ENCODE measurements around the gene BCL2L11. TPM values are rescaled to one million over a fixed set of nuclear protein-coding genes. Genes with fewer than 3 reads are reported as not detected.

Gene BCL2L11
- polyA plus RNA-seq, 1 experiment, result 4.2 TPM

- Histone ChIP-seq H3K9me3 (ENCODE audit: control insufficient read depth, insufficient read depth, low read length) (peaks cover 16% of the 10 kb centered on the region), H3K27me3 (ENCODE audit: control insufficient read depth, insufficient read depth, low read length) (peaks cover 19% of the 10 kb centered on the region), H3K27ac (ENCODE audit: low read depth, low read length) (peak overlapping the region; percentile 52), H3K4me3 (ENCODE audit: low read depth, low read length) (peak overlapping the region; percentile 89)
- ChIA-PET CTCF (interaction anchor here (0.8 to 1.1 kb wide), 2 partner anchors 556 to 577 kb away, joined by 3 read pairs; no protein-coding TSS in a partner anchor), POLR2A (interaction anchor here (0.5 to 0.9 kb wide), 2 partner anchors 508 to 578 kb away, joined by 4 read pairs; no protein-coding TSS in a partner anchor)
- no peak for DNase-seq (ENCODE audit: low read depth, low spot score)
- TF ChIP-seq CTCF (IDR thresholded peaks at IDR 0.05; ENCODE audit: low read depth, low read length), result no peak
Measured at GRCh38 chr2:111121028-111121827, 514 bp downstream of the BCL2L11 start.

GRCh38 chr2:111121828-111122630 is 1.3 kb downstream of the BCL2L11 start:
- Histone ChIP-seq H3K27me3 (ENCODE audit: control insufficient read depth, insufficient read depth, low read length) (peaks cover 19% of the 10 kb centered on the region), H3K9me3 (ENCODE audit: control insufficient read depth, insufficient read depth, low read length) (peaks cover 16% of the 10 kb centered on the region), H3K27ac (ENCODE audit: low read depth, low read length) (peak overlapping the region; percentile 22), H3K4me3 (ENCODE audit: low read depth, low read length) (peak overlapping the region; percentile 90)
- ChIA-PET CTCF (no interaction called here), POLR2A (interaction anchor here (0.5 kb wide), 1 partner anchor 508 kb away, joined by 4 read pairs; no protein-coding TSS in a partner anchor)
- DNase-seq (ENCODE audit: low read depth, low spot score), result peak; percentile 55
- no peak for TF ChIP-seq CTCF (IDR thresholded peaks at IDR 0.05; ENCODE audit: low read depth, low read length)

GRCh38 chr2:111122631-111123421 is 2.1 kb downstream of the BCL2L11 start:
- CTCF ChIA-PET, result no interaction called here
- H3K4me3 ChIP-seq (ENCODE audit: low read depth, low read length), result peak overlapping the region; percentile 90
- POLR2A ChIA-PET, result no interaction called here

GRCh38 chr2:111123751-111124150 is 3.0 kb downstream of the BCL2L11 start:
- peaks cover 15% of the 10 kb centered on the region for H3K27me3 ChIP-seq (ENCODE audit: control insufficient read depth, insufficient read depth, low read length)
- H3K27ac ChIP-seq (ENCODE audit: low read depth, low read length), result no peak overlapping the region
- no peak overlapping the region; the same call in 1 of the 2 replicates for H3K4me3 ChIP-seq (ENCODE audit: low read depth, low read length)
- DNase-seq (ENCODE audit: low read depth, low spot score), result no peak
- peaks cover 13% of the 10 kb centered on the region for H3K9me3 ChIP-seq (ENCODE audit: control insufficient read depth, insufficient read depth, low read length)
- ChIA-PET POLR2A (no interaction called here), CTCF (no interaction called here)
- TF ChIP-seq CTCF (IDR thresholded peaks at IDR 0.05; ENCODE audit: low read depth, low read length), result no peak

More at GRCh38 chr2:111122631-111123421, 2.1 kb downstream of the BCL2L11 start:
- peak; percentile 42 for DNase-seq (ENCODE audit: low read depth, low spot score)
- Histone ChIP-seq H3K27me3 (ENCODE audit: control insufficient read depth, insufficient read depth, low read length) (peaks cover 19% of the 10 kb centered on the region), H3K27ac (ENCODE audit: low read depth, low read length) (peak overlapping the region; percentile 61), H3K9me3 (ENCODE audit: control insufficient read depth, insufficient read depth, low read length) (peaks cover 16% of the 10 kb centered on the region)
- TF ChIP-seq CTCF (IDR thresholded peaks at IDR 0.05; ENCODE audit: low read depth, low read length), result no peak
